Pulmonary artery endothelial cell (primary cell): Measurements from ENCODE around the gene SRPRB. TPM values are rescaled to one million over a fixed set of nuclear protein-coding genes. Genes with fewer than 3 reads are reported as not detected.

Source experiments
- DNase-seq: peaks from one replicate; pipeline ENCODE4 v3.0.0-alpha.2; 2011; ENCODE audit warnings: low read depth, low spot score
- total RNA-seq: library from RNA; depleted of rRNA; stranded (reverse); fragments of >200 nt; gene quantifications from 2 replicates; pipeline ENCODE4 v1.2.3, GENCODE V29; 2014

The SRPRB gene, protein sequence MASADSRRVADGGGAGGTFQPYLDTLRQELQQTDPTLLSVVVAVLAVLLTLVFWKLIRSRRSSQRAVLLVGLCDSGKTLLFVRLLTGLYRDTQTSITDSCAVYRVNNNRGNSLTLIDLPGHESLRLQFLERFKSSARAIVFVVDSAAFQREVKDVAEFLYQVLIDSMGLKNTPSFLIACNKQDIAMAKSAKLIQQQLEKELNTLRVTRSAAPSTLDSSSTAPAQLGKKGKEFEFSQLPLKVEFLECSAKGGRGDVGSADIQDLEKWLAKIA
- 70.0 and 151 TPM in 2 replicates for total RNA-seq

DNA sequence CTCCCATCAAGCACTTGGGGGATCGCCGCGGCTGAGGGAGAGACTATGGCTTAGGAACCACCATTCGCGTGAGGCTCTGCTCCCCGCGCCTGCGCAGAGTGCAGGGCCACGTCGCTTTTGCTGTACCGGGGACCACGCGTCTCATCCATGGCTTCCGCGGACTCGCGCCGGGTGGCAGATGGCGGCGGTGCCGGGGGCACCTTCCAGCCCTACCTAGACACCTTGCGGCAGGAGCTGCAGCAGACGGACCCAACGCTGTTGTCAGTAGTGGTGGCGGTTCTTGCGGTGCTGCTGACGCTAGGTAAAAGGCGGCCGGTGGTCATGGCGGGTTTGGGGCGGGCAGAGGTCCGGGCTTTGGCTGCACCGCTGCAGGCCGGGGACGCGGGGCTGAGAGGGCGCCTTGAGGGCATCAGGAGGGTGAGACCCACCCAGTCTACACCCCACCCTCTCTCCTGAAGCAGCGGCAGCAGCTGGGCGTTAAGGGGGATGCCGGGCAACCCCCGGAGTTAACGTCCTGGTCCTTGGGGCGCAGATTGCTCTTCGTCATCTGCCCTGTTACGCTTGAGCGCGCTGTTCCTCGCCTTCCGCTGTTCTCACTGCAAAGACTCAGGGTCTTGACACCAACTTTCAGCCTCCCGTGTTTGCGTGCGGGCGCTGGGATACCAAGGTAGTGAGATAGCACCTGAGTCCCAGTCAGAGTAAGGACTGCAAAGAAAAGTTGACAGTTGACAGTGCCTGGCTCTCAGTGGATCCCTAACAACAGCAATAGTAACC, at the start of gene SRPRB:
Gene SRPRB (plus strand): TSS at position 114 of the 774 bp plus-strand sequence. CDS start 34 bp downstream, at position 148.
- DNase-seq, result peak; percentile 78

DNA sequence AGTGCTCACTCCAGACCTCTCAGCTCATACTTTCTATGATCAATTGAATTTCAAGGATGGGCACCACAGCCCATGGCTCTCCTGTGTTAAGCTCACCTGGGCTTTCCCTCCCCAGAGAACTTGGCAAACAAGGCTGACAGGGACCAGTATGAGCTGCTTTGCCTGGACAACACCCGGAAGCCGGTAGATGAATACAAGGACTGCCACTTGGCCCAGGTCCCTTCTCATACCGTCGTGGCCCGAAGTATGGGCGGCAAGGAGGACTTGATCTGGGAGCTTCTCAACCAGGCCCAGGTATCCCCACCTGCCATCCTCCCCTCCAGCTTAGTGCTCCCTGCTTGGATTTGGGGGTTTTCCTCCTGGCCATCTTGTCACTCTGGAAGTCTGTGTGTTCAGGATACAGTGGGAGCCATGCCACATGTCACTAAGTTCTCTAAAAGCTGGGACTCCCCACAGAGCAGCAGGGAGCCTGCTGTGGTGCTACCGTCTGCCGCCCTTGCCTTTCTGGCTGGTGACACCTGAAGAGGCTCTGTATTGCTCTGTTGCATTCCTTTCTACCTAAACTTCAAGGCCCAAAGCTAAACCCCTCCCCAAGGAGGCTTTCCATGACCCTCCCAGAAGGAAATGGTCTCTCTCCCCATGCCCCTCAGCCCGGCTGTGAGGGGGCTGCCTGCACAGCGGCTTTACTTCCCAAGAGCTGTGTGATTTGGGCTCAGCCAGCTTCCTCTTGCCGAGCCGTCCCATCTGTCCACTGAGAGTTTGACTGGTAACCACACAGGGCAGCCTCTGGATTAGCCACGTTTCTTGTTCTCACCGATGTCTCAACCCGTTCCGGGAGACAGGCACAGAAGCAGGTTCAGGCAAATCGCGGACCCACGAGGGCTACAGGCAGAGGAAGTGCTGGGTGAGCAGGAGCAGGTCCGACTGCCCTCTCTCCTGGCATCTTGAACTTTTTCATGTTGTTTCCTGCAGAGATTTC, 48.6 kb upstream of the SRPRB start:
- DNase-seq, result no peak

DNA sequence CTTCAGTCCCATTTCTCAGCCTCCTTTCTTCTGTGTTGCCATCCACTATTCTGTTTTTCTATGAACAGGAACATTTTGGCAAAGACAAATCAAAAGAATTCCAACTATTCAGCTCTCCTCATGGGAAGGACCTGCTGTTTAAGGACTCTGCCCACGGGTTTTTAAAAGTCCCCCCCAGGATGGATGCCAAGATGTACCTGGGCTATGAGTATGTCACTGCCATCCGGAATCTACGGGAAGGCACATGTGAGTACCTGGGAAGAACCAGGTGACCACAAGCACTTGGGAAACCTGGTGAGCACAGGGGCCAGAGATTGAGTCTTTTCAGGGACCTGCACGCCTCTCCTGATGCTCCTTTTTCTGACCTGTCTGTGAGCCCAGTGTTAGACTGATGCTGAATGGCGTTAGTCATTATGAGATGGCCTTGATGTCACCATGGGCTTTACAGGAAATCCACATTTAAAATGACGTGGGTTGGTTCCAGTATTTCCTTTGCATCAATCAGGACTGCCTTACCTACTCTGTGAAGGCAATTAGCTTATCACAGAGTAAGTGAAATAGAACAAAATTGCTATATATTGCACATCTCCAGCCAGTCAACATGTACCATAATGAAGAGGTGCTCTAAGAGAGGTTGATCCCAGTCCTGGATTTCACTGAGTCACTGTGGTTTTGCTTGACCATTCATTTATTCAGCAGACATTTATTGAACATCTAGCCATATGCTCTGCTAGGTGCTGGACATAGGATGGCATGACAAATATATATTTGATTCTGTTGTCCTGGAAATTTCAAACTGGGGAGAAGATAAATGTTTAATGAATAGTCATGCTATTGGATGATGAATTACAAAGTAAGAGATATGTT, 47.7 kb upstream of the SRPRB start:
- no peak for DNase-seq

DNA sequence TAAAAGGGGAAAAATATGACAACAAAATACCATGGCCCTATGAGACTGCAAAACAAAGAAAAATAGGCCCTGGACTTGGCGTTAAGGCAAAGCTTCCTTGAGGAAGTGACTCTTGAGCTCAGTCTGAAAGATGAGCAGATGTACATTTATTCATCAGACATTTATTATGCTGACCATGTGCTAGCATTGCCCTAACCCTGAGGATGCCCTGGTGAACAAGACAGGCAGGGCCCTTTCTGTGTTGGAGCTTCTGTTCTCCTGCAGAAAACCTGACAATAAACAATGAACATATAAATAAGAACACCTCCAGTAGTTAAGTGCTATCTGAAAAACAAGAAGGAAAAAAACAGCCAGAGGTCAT, 47.1 kb upstream of the SRPRB start:
- no peak for DNase-seq

DNA sequence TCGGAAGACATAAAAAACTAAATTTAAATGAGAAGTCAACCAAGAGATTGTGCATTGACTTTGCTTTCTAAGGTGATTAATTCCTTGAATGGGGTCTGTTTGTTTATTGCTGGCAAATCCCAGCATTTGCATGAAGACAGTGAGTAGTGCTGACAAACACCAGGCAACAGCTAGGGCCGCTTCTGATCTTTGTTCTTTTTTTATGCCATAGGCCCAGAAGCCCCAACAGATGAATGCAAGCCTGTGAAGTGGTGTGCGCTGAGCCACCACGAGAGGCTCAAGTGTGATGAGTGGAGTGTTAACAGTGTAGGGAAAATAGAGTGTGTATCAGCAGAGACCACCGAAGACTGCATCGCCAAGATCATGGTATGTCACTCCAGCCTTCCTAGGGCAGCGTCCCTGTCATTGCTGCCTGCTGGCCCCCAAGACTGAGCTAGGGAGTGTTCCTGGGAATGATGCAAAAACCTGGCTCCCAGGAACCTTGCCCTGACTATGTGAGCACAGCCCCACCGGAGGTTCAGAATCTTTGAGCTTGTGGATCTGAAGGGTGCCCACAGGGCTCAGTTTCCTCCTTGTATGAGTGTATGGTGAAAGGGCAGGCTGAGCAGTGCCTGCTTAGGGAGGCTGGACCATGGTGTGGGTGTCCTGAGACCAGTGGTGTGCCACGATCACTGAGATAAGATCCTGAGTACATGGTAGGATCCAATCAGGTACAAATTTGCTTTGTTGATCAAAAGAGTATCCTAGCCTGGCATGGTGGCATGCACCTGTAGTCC, 46.5 kb upstream of the SRPRB start:
- no peak for DNase-seq

DNA sequence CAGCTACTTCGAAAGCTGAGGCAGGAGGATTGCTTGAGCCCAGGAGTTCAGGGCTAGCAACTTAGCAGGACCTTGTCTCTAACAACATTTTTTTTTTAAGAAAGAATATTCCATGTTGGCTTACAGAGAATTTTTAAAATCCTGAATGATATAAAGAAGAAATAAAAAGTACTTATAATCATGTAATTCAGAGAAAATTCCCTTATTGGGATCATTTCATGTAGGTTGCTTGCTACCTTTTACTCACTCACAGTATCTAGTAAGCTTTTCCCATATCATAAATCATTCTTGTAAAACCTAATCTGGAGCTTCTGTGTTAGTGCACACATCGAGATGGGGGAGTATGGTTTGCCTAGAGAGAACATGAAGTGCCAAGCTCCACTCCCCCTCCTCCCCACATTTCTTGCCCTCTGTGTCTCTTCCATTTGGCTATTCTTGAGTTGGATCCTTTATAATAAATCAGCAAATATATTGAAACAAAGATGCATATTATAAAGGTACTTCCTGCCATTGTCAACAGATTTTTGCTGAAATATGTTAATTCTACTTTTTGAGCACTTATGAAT, 45.8 kb upstream of the SRPRB start:
- no peak for DNase-seq

DNA sequence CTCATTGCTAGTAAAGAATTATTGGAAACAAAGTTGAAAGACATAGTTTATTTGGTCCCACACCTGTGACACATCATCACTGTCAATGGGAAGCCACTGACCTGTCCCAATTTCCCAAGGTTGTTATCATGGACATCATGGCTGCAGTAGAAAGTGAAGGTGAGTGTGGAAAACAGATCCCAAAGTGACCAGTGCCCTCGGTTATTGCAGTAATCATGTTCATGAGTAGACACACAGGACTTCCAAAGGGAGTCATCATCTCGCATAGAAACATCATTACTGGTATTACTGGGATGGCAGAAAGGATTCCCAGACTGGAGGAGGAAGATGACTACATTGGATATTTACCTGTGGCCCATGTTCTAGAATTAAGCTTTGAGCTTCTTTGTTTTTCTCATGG, 44.7 kb upstream of the SRPRB start:
- DNase-seq, result no peak

DNA sequence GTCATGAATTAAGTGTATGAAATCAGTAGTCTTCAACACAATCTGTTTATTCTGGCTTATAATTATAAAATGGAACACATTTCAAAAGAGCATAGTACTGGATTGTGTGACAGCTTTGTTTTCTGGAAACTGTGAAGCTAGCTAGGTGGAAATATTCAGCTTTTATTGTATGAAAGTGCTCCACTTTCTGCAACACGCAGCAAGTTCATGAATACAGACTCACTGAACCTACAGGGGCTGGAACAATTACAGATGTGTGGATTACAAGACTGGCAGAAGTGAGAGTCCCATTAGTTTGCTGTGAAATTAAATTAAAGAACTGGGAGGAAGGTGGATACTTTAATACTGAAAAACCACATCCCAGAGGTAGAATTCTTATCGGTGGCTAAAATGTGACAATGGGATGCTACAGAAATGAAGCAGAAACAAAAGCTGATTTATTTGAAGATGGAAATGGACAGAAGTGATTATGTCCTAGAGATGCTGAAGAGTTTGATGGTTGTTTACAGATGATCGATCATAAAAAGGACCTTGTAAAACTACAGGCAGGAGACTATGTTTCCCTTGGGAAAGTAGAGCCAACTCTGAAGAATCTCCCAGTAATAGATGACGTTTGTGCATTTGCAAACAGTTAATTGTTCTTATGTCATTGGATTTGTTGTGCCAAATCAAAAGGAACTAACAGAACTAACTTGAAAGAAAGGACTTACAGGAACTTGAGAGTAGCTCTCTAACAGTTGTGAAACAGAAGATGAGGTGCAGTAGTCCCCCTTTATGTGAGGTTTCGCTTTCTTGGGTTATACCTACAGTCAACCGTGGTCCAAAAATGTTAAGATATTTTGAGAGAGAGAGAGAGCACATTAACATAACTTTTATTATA, 43.8 kb upstream of the SRPRB start:
- DNase-seq, result no peak

DNA sequence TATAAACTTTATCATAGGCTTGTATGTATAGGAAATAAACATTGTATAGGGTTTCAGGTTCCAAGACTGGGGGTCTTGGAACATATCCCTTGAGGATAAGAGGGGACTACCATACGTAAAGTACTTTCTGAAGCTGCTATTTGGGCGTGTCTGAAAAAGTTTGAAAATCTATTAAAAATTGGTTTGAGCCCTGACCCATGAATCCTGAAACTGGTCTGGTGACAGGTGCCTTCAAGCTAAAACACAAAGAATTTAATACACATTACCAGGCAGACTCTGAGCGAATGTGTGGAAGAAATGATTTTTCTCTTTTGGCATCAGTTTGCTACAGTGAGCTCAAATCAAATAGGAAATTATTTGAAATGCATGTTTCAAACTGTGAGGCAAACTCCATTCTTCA, 43.1 kb upstream of the SRPRB start:
- no peak for DNase-seq

DNA sequence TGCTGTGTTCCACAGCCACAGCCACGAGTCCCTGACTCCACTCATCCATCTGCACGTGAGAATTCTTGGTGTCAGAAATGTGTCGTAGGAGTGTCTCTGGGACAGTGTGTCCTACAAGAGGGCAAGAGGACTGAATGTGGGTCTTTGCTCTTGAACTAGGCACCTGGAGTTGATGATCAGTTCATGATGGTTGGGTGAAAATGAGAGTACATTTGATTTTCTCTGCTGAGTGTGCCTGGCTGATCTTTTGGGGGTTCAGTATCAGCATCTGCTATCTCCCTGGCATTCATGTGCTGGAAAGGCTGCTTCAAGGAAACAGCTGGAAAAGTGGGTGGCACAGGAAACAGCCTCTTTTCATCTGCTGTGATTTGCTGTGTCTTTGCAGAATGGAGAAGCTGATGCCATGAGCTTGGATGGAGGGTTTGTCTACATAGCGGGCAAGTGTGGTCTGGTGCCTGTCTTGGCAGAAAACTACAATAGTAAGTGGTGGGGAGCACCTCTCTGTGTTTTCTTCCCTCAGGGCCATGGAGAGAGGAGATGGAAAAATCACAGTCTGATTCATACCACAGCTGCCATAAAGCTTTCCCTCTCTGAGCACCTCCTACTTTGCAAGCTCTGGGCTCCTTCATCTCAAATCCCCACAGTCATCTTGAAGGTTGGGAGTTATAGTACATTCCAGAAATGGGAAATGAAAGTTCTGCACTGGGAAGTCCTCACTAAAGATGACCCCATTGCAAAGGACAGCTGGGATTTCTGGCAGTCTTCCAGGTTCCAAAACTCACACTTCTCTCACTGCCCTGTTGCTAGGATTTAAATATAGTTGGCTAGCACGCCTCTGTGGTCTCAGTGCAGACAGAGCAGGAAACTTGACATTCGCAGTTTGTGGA, 41.6 kb upstream of the SRPRB start:
- no peak for DNase-seq

DNA sequence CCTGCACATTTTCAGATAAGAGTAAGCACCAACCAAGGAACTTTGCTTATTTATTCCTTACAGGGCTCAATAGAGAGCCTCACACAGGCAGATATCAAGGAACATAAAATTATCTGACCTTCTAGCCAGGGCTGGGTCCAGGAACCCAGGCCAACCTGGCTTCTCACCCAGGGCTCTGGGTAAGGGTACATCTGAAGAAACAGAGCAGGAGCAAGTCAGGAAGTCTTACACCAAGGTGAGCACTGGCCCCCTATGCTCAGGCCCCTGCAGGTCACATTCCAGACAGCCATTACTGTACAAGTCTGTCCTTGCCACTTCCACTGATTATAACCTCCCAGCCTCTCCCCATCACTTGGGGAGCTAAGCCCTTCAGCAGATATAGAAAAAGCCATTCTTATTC, 40.4 kb upstream of the SRPRB start:
- no peak for DNase-seq

DNA sequence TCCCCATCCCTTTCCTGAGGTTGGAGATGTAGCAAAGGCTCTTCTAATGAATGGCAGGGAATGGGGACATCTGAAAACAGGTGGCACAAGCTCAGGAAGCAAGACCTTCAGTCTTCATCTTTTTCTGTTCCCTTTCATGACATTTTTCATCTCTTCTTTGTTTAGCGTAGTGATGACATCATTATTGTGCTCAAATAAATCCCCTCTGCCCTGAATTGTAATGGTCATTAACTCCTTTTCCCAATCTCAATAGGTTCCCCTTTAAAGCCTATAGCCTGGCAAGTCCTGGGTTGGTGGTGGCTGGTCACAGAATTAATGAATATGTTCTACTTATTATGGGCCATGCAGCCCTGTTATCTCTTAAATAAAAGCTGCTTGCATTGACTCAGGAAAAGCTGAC, 38.0 kb upstream of the SRPRB start:
- no peak for DNase-seq

DNA sequence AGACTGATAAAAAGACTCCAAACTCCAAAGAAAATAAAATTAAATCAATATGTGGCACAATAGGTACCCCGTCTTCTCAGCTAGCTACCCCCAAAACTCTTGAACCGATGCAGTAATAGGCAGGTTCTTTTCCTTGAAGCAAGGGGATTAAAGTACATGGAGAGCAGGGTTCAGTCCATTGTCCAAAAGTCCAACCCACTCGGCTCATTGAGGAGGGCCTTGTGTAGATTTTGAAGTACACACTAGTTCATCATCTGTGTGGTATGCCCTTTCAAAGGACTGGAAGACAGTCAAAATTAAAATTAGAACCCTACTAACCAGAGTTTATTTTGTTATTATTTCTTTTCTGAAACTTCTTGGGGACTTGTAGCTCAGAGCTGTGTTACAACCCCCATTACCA, 36.1 kb upstream of the SRPRB start:
- no peak for DNase-seq

DNA sequence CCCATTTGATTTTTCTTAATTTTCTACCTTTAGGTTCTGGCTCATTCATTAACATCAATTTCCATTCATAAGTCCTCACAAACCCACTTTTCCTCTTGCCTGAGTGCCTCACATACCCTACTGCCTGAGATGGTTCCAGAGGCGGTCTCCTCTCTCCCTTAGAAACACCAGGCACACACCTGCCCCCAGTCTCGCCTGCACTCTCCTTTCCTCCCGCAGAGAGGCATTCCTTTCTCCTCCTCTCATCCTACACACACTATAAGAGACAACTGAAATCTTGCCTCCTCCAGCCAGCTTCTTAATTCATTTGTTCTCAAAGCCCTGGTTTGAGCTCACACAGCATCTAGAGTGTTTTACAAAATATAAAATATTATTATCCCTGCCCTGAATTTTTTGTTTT, 31.9 kb upstream of the SRPRB start:
- no peak for DNase-seq

DNA sequence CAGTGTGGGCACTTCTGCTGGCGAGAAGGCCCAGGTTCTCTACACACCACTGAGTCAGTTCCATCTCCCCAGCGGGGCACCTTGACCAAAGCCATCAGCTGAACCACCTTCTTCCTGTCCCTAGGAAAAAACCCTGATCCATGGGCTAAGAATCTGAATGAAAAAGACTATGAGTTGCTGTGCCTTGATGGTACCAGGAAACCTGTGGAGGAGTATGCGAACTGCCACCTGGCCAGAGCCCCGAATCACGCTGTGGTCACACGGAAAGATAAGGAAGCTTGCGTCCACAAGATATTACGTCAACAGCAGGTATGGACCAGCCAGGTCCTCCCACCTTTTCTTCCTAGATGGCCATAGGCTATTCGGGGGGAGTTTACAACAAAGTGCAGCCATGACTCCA, 30.3 kb upstream of the SRPRB start:
- DNase-seq, result no peak

DNA sequence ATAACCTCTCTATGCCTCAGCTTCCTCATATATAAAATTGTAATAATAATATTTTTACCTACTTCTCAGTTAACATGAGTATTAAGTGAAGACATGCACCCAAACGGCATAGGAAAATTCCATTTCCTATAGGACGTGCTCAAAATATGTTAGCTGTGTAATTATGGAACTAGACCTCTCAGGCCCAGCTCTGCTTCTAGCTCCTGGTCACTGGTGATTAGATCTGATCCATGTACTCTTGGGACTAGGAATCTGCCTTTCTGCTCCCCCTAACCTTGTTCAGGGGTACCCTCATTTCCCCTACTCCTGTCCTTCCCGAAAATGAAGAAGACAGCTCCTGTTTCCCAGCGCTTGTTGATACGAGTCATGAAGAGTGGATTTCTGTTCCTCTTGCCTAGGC, 29.8 kb upstream of the SRPRB start:
- DNase-seq, result no peak

DNA sequence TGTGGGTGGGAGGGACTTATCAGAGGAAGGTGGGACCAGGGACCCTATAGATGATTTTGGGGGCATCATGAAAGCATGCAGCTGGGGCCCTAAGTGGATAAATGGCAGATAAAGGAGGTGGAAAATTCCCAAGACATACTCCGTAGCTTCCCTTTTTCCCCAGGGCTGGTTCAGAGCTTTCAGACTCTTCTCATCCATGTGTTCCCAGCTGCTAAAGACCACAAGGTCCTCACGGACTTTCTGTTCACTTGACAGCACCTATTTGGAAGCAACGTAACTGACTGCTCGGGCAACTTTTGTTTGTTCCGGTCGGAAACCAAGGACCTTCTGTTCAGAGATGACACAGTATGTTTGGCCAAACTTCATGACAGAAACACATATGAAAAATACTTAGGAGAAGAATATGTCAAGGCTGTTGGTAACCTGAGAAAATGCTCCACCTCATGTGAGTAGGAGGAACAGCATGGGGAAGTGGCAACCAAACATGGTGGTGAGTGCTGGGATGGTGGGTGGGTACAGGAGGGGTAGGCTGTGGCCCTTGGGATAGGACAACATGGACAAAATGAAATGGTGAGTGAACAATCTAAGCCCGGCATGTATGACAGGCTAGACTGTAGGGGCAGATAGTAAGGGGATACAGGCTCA, 28.7 kb upstream of the SRPRB start:
- DNase-seq, result no peak
